Activated CD8-positive, alpha-beta memory T cell treated with anti-CD3 and anti-CD28 coated beads for 48 hours (primary cell): ENCODE results near the gene DDX17.
"Not testable (repeated sequence)": the region's sequence is repeated elsewhere in the genome, so short reads cannot be mapped to it uniquely, and the experiment has no call there.

Experiments
- DNase-seq, 3 experiments: peaks; one replicate each; pipeline ENCODE4 v3.0.0-alpha.2; 2020; ENCODE audit warnings: low read depth in 2 of 3, low spot score in 2 of 3

The DDX17 gene

GRCh38 chr22:38494498-38494897 is 11.6 kb downstream of the DDX17 start:
- no peak for DNase-seq

- DNase-seq = no peak
Measured at GRCh38 chr22:38491707-38492348, 14.3 kb downstream of the DDX17 start.

- no peak for DNase-seq
Measured at GRCh38 chr22:38490915-38491314, 15.2 kb downstream of the DDX17 start.

- no peak for DNase-seq
Measured at GRCh38 chr22:38490475-38490874, 15.6 kb downstream of the DDX17 start.

GRCh38 chr22:38489561-38490145 is 16.5 kb downstream of the DDX17 start:
- no peak for DNase-seq

- no peak for DNase-seq
Measured at GRCh38 chr22:38489142-38489541, 17.0 kb downstream of the DDX17 start.

GRCh38 chr22:38487946-38488345 is 18.2 kb downstream of the DDX17 start:
- no peak for DNase-seq

GRCh38 chr22:38485783-38486182 is 20.3 kb downstream of the DDX17 start:
- no peak for DNase-seq

- no peak for DNase-seq
Measured at GRCh38 chr22:38484244-38484643, 21.9 kb downstream of the DDX17 start.

GRCh38 chr22:38482662-38483308 is 23.3 kb downstream of the DDX17 start:
- DNase-seq = no peak

- no peak for DNase-seq
Measured at GRCh38 chr22:38481871-38482332, 24.2 kb downstream of the DDX17 start.

- DNase-seq = no peak
Measured at GRCh38 chr22:38481162-38481870, 24.8 kb downstream of the DDX17 start.

GRCh38 chr22:38479096-38479837 is 26.8 kb downstream of the DDX17 start:
- no peak for DNase-seq

- DNase-seq = no peak
Measured at GRCh38 chr22:38477585-38477984, 28.5 kb downstream of the DDX17 start.

- DNase-seq = no peak
Measured at GRCh38 chr22:38474003-38474607, 32.0 kb downstream of the DDX17 start.

- DNase-seq = no peak
Measured at GRCh38 chr22:38471237-38471636, 34.9 kb downstream of the DDX17 start.

- DNase-seq = not testable (repeated sequence)
Measured at GRCh38 chr22:38470179-38470578, 35.9 kb downstream of the DDX17 start.

GRCh38 chr22:38469306-38469781 is 36.8 kb downstream of the DDX17 start:
- DNase-seq = no peak

GRCh38 chr22:38468443-38469305 is 37.4 kb downstream of the DDX17 start:
- DNase-seq = no peak
